Measurements from ENCODE around the gene ARHGEF33. TPM values are rescaled to one million over a fixed set of nuclear protein-coding genes. Genes with fewer than 3 reads are reported as not detected.

The ARHGEF33 gene
- total and polyA plus RNA-seq, 2 experiments from 2014 or later: 0.10 to 1.8 TPM

DNA sequence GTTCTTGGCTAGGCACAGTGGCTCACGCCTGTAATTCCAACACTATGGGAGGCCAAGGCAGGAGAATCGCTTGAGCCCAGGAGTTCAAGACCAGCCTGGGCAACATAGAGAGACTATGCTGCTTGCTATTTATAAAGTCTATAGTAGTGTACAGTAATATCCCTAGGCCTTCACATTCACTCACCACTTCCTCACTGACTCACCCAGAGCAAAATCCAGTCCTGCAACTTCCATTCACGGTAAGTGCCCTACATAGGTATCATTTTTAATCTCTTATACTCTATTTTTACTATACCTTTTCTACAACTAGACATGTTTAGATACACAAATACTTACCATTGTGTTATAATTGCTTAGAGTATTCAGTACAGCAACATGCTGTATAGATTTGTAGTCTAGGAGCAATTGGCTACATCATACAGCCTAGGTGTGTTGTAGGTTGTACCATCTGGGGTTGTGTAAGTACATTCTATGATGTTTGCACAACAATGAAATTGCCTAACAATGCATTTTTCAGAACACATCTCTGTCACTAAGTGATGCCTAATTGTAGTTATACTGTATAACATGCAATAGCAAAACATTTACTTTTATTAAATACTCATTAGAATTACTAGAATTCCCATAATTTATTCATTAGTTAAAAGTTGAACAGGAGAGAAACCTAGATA lies 22.8 kb upstream of the ARHGEF33 start:
- Mint-ChIP-seq H3K4me3 (no peak overlapping the region), H3K36me3 (ENCODE audit: low read depth) (peaks cover 13% of the 10 kb centered on the region), H3K4me1 (no peaks in the 10 kb centered on the region), H3K27ac (no peak overlapping the region), H3K27me3 (ENCODE audit: insufficient read depth, low read depth, poor library complexity) (no peaks in the 10 kb centered on the region), H3K9me3 (peaks cover 2% of the 10 kb centered on the region; the same call in 2 of the 3 replicates)
- Histone ChIP-seq H3K9me2 (ENCODE audit: insufficient read depth) (no peaks in the 10 kb centered on the region), H3K79me2 (replicated peaks; ENCODE audit: insufficient read depth) (peaks cover 32% of the 10 kb centered on the region), H3F3A (replicated peaks; ENCODE audit: low read depth) (no peaks in the 10 kb centered on the region), H3K27ac (ENCODE audit: low read depth) (no peak overlapping the region), H3K36me3 (ENCODE audit: insufficient read depth) (peaks cover 8% of the 10 kb centered on the region; the same call in 1 of the 2 replicates), H4K20me1 (replicated peaks; ENCODE audit: insufficient read depth) (peaks cover 3% of the 10 kb centered on the region), H3K4me2 (no peak overlapping the region), H2AFZ (no peak overlapping the region), H3K27me3 (ENCODE audit: insufficient read depth) (no peaks in the 10 kb centered on the region), H3K4me3 (no peak overlapping the region), H3K4me1 (ENCODE audit: insufficient read depth) (no peaks in the 10 kb centered on the region)
- no peak for DNase-seq (ENCODE audit: low spot score)
- ATAC-seq: no peak
- TF ChIP-seq, protein P1, sequence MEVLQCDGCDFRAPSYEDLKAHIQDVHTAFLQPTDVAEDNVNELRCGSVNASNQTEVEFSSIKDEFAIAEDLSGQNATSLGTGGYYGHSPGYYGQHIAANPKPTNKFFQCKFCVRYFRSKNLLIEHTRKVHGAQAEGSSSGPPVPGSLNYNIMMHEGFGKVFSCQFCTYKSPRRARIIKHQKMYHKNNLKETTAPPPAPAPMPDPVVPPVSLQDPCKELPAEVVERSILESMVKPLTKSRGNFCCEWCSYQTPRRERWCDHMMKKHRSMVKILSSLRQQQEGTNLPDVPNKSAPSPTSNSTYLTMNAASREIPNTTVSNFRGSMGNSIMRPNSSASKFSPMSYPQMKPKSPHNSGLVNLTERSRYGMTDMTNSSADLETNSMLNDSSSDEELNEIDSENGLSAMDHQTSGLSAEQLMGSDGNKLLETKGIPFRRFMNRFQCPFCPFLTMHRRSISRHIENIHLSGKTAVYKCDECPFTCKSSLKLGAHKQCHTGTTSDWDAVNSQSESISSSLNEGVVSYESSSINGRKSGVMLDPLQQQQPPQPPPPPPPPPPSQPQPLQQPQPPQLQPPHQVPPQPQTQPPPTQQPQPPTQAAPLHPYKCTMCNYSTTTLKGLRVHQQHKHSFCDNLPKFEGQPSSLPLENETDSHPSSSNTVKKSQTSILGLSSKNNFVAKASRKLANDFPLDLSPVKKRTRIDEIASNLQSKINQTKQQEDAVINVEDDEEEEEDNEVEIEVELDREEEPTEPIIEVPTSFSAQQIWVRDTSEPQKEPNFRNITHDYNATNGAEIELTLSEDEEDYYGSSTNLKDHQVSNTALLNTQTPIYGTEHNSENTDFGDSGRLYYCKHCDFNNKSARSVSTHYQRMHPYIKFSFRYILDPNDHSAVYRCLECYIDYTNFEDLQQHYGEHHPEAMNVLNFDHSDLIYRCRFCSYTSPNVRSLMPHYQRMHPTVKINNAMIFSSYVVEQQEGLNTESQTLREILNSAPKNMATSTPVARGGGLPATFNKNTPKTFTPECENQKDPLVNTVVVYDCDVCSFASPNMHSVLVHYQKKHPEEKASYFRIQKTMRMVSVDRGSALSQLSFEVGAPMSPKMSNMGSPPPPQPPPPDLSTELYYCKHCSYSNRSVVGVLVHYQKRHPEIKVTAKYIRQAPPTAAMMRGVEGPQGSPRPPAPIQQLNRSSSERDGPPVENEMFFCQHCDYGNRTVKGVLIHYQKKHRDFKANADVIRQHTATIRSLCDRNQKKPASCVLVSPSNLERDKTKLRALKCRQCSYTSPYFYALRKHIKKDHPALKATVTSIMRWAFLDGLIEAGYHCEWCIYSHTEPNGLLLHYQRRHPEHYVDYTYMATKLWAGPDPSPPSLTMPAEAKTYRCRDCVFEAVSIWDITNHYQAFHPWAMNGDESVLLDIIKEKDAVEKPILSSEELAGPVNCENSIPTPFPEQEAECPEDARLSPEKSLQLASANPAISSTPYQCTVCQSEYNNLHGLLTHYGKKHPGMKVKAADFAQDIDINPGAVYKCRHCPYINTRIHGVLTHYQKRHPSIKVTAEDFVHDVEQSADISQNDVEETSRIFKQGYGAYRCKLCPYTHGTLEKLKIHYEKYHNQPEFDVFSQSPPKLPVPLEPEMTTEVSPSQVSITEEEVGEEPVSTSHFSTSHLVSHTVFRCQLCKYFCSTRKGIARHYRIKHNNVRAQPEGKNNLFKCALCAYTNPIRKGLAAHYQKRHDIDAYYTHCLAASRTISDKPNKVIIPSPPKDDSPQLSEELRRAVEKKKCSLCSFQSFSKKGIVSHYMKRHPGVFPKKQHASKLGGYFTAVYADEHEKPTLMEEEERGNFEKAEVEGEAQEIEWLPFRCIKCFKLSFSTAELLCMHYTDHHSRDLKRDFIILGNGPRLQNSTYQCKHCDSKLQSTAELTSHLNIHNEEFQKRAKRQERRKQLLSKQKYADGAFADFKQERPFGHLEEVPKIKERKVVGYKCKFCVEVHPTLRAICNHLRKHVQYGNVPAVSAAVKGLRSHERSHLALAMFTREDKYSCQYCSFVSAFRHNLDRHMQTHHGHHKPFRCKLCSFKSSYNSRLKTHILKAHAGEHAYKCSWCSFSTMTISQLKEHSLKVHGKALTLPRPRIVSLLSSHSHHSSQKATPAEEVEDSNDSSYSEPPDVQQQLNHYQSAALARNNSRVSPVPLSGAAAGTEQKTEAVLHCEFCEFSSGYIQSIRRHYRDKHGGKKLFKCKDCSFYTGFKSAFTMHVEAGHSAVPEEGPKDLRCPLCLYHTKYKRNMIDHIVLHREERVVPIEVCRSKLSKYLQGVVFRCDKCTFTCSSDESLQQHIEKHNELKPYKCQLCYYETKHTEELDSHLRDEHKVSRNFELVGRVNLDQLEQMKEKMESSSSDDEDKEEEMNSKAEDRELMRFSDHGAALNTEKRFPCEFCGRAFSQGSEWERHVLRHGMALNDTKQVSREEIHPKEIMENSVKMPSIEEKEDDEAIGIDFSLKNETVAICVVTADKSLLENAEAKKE (CRISPR knock-in tag; IDR thresholded peaks at IDR 0.05): no peak
- no peak for TF ChIP-seq EZH2 (IDR thresholded peaks at IDR 0.05; ENCODE audit: low read depth, unreplicated experiment)
- TF ChIP-seq, protein P2, sequence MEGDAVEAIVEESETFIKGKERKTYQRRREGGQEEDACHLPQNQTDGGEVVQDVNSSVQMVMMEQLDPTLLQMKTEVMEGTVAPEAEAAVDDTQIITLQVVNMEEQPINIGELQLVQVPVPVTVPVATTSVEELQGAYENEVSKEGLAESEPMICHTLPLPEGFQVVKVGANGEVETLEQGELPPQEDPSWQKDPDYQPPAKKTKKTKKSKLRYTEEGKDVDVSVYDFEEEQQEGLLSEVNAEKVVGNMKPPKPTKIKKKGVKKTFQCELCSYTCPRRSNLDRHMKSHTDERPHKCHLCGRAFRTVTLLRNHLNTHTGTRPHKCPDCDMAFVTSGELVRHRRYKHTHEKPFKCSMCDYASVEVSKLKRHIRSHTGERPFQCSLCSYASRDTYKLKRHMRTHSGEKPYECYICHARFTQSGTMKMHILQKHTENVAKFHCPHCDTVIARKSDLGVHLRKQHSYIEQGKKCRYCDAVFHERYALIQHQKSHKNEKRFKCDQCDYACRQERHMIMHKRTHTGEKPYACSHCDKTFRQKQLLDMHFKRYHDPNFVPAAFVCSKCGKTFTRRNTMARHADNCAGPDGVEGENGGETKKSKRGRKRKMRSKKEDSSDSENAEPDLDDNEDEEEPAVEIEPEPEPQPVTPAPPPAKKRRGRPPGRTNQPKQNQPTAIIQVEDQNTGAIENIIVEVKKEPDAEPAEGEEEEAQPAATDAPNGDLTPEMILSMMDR (conservative IDR thresholded peaks at IDR 0.05; ENCODE audit: low read depth in 2 of 2): no peak
- TF ChIP-seq, protein P3, sequence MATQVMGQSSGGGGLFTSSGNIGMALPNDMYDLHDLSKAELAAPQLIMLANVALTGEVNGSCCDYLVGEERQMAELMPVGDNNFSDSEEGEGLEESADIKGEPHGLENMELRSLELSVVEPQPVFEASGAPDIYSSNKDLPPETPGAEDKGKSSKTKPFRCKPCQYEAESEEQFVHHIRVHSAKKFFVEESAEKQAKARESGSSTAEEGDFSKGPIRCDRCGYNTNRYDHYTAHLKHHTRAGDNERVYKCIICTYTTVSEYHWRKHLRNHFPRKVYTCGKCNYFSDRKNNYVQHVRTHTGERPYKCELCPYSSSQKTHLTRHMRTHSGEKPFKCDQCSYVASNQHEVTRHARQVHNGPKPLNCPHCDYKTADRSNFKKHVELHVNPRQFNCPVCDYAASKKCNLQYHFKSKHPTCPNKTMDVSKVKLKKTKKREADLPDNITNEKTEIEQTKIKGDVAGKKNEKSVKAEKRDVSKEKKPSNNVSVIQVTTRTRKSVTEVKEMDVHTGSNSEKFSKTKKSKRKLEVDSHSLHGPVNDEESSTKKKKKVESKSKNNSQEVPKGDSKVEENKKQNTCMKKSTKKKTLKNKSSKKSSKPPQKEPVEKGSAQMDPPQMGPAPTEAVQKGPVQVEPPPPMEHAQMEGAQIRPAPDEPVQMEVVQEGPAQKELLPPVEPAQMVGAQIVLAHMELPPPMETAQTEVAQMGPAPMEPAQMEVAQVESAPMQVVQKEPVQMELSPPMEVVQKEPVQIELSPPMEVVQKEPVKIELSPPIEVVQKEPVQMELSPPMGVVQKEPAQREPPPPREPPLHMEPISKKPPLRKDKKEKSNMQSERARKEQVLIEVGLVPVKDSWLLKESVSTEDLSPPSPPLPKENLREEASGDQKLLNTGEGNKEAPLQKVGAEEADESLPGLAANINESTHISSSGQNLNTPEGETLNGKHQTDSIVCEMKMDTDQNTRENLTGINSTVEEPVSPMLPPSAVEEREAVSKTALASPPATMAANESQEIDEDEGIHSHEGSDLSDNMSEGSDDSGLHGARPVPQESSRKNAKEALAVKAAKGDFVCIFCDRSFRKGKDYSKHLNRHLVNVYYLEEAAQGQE (IDR thresholded peaks at IDR 0.05; ENCODE audit: unreplicated experiment): no peak

Measured in GM23338 (cell line).